ENCODE measurements around the gene KERA. TPM values are rescaled to one million over a fixed set of nuclear protein-coding genes. Genes with fewer than 3 reads are reported as not detected.

KERA gene
- not detected in 5 replicates for total RNA-seq (2022; extraction: Qiagen RNA extraction)

GRCh38 chr12:91057368-91058165, at the start of gene KERA:
Gene KERA, minus strand, starts transcription at chr12:91058024. Its CDS starts 1,743 bp downstream, at chr12:91056281.

GRCh38 chr12:91004872-91005271, 53.0 kb downstream of the KERA start, which contains the start of gene EPYC:
Gene EPYC, minus strand, starts transcription at chr12:91004972. Its CDS starts 2,407 bp downstream, at chr12:91002565.

Other genes with a start within 250 kb of the KERA start
- not detected in 5 replicates for gene CCER1, start 102.8 kb downstream of the KERA start, total RNA-seq (2022; extraction: Qiagen RNA extraction)
- gene EPYC, start 53.1 kb downstream of the KERA start, total RNA-seq (2022; extraction: Qiagen RNA extraction) = not detected in 5 replicates
- 0.08 to 0.33 TPM (median 0.28 TPM) in 5 replicates for gene LUM, start 53.5 kb upstream of the KERA start, total RNA-seq (2022; extraction: Qiagen RNA extraction)
- not detected in 5 replicates for gene DCN, start 124.8 kb upstream of the KERA start, total RNA-seq (2022; extraction: Qiagen RNA extraction)

Data from A549 treated with Mapracorat at 1 μM for 4 hours (cell line).